Measurements from ENCODE around the gene C1R.
"Not testable (repeated sequence)": the region's sequence is repeated elsewhere in the genome, so short reads cannot be mapped to it uniquely, and the experiment has no call there.

C1R gene

GRCh38 chr12:7067096-7067495, 25.1 kb downstream of the C1R start:
- DNase-seq (ENCODE audit: low read depth), result no peak

- DNase-seq (ENCODE audit: low read depth), result no peak
Measured at GRCh38 chr12:7066596-7066995, 25.6 kb downstream of the C1R start.

- no peak for DNase-seq (ENCODE audit: low read depth)
Measured at GRCh38 chr12:7065073-7065623, 27.1 kb downstream of the C1R start.

GRCh38 chr12:7064516-7064915, 27.7 kb downstream of the C1R start:
- DNase-seq (ENCODE audit: low read depth), result no peak

- DNase-seq (ENCODE audit: low read depth), result no peak
Measured at GRCh38 chr12:7061596-7061995, 30.6 kb downstream of the C1R start.

GRCh38 chr12:7061138-7061537, 31.1 kb downstream of the C1R start:
- no peak for DNase-seq (ENCODE audit: low read depth)

- DNase-seq (ENCODE audit: low read depth), result no peak
Measured at GRCh38 chr12:7060353-7060954, 31.8 kb downstream of the C1R start, which contains the start of gene C1S. TSS of gene C1S (plus strand) at chr12:7060718. CDS start at chr12:7061913, 1,195 bp downstream.

- no peak for DNase-seq (ENCODE audit: low read depth)
Measured at GRCh38 chr12:7059780-7060179, 32.5 kb downstream of the C1R start.

- no peak for DNase-seq (ENCODE audit: low read depth)
Measured at GRCh38 chr12:7058850-7059395, 33.3 kb downstream of the C1R start.

GRCh38 chr12:7058163-7058845, 33.9 kb downstream of the C1R start:
- no peak for DNase-seq (ENCODE audit: low read depth)

GRCh38 chr12:7055736-7056135, 36.5 kb downstream of the C1R start:
- DNase-seq (ENCODE audit: low read depth), result not testable (repeated sequence)

- no peak for DNase-seq (ENCODE audit: low read depth)
Measured at GRCh38 chr12:7054925-7055324, 37.3 kb downstream of the C1R start.

GRCh38 chr12:7049973-7050372, 42.3 kb downstream of the C1R start:
- DNase-seq (ENCODE audit: low read depth), result not testable (repeated sequence)

GRCh38 chr12:7049445-7049951, 42.7 kb downstream of the C1R start:
- DNase-seq (ENCODE audit: low read depth), result not testable (repeated sequence)

- DNase-seq (ENCODE audit: low read depth), result no peak
Measured at GRCh38 chr12:7047306-7047705, 44.9 kb downstream of the C1R start.

GRCh38 chr12:7046383-7047105, 45.7 kb downstream of the C1R start:
- no peak for DNase-seq (ENCODE audit: low read depth)

- no peak for DNase-seq (ENCODE audit: low read depth)
Measured at GRCh38 chr12:7045913-7046312, 46.3 kb downstream of the C1R start.

GRCh38 chr12:7042842-7043241, 49.4 kb downstream of the C1R start:
- DNase-seq (ENCODE audit: low read depth), result no peak

- DNase-seq (ENCODE audit: low read depth), result no peak
Measured at GRCh38 chr12:7039403-7039802, 52.8 kb downstream of the C1R start.

- DNase-seq (ENCODE audit: low read depth), result no peak
Measured at GRCh38 chr12:7038591-7038990, 53.7 kb downstream of the C1R start.

- DNase-seq (ENCODE audit: low read depth), result not testable (repeated sequence)
Measured at GRCh38 chr12:7037411-7037810, 54.8 kb downstream of the C1R start.

GRCh38 chr12:7035463-7035862, 56.8 kb downstream of the C1R start:
- DNase-seq (ENCODE audit: low read depth), result no peak

All from stimulated activated CD8-positive, alpha-beta memory T cell treated with anti-CD3 and anti-CD28 coated beads, Interleukin-7, amount 100 ng/mL, for 24 hours (primary cell).